H9 (cell line): Measurements from ENCODE around the gene ZNF524. TPM values are rescaled to one million over a fixed set of nuclear protein-coding genes. Genes with fewer than 3 reads are reported as not detected.
A peak's percentile ranks its signal among the peaks of the same experiment; 100 is the strongest.

Experiments
- DNase-seq: peaks from one replicate; pipeline ENCODE4 v3.0.0-alpha.2; 2017
- H2AFZ ChIP-seq: one replicate; pipeline ENCODE4 v1.6.1; 2013; ENCODE audit warnings: mild to moderate bottlenecking, low read length, control low read depth, moderate library complexity
- H2AK5ac ChIP-seq: 2 replicates; pipeline ENCODE4 v1.6.1; 2013; ENCODE audit warnings: low read length, control low read depth, mixed read lengths; ENCODE audit not compliant: insufficient read length
- H2BK120ac ChIP-seq: one replicate; pipeline ENCODE4 v1.6.1; 2013; ENCODE audit warnings: low read depth, mild to moderate bottlenecking, low read length, control low read depth, inconsistent platforms; ENCODE audit not compliant: poor library complexity, severe bottlenecking
- H2BK12ac ChIP-seq: 2 replicates; pipeline ENCODE4 v1.6.1; 2013; ENCODE audit warnings: low read length, control low read depth, mixed read lengths, low read depth; ENCODE audit not compliant: insufficient read length
- H2BK15ac ChIP-seq: 2 replicates; pipeline ENCODE4 v1.6.1; 2013; ENCODE audit warnings: low read depth, low read length, control low read depth
- H2BK20ac ChIP-seq: one replicate; pipeline ENCODE4 v1.6.1; 2013; ENCODE audit warnings: low read depth, mild to moderate bottlenecking, low read length, control low read depth, inconsistent platforms; ENCODE audit not compliant: poor library complexity, severe bottlenecking
- H2BK5ac ChIP-seq: 2 replicates; pipeline ENCODE4 v1.6.1; 2013; ENCODE audit warnings: low read length, control low read depth, mixed read lengths; ENCODE audit not compliant: insufficient read length
- H3K14ac ChIP-seq: 2 replicates; pipeline ENCODE4 v1.6.1; 2013; ENCODE audit warnings: low read length, control low read depth; ENCODE audit not compliant: insufficient read depth
- H3K18ac ChIP-seq: 2 replicates; pipeline ENCODE4 v1.6.1; 2013; ENCODE audit warnings: low read depth, mild to moderate bottlenecking, mixed read lengths, low read length, control low read depth; ENCODE audit not compliant: insufficient read length
- H3K23ac ChIP-seq: 2 replicates; pipeline ENCODE4 v1.6.1; 2013; ENCODE audit warnings: low read length, control low read depth, mixed read lengths, low read depth; ENCODE audit not compliant: insufficient read length
- H3K23me2 ChIP-seq: 2 replicates; pipeline ENCODE4 v1.6.1; 2013; ENCODE audit warnings: low read depth, mild to moderate bottlenecking, mixed read lengths, low read length, control low read depth; ENCODE audit not compliant: insufficient read length, poor library complexity, severe bottlenecking
- H3K27ac ChIP-seq: 2 replicates; pipeline ENCODE4 v1.5.1; 2013; ENCODE audit warnings: low read length, control low read depth, mixed read lengths, low read depth; ENCODE audit not compliant: insufficient read length
- H3K27me3 ChIP-seq: 2 replicates; pipeline ENCODE4 v1.6.1; 2013; ENCODE audit warnings: low read length, control low read depth, inconsistent platforms; ENCODE audit not compliant: insufficient read depth
- H3K4ac ChIP-seq: 2 replicates; pipeline ENCODE4 v1.6.1; 2013; ENCODE audit warnings: low read depth, mild to moderate bottlenecking, control low read depth, inconsistent platforms, low read length, moderate library complexity
- H3K4me1 ChIP-seq: 2 replicates; pipeline ENCODE4 v1.6.1; 2013; ENCODE audit warnings: low read length, control low read depth, inconsistent platforms; ENCODE audit not compliant: insufficient read depth
- H3K4me2 ChIP-seq: 2 replicates; pipeline ENCODE4 v1.6.1; 2013; ENCODE audit warnings: low read length, control low read depth, mixed read lengths; ENCODE audit not compliant: insufficient read length, insufficient read depth
- H3K56ac ChIP-seq: 2 replicates; pipeline ENCODE4 v1.6.1; 2013; ENCODE audit warnings: low read depth, mild to moderate bottlenecking, mixed read lengths, low read length, control low read depth; ENCODE audit not compliant: insufficient read length
- H3K79me1 ChIP-seq: 2 replicates; pipeline ENCODE4 v1.6.1; 2013; ENCODE audit warnings: low read depth, mild to moderate bottlenecking, moderate library complexity, low read length, control low read depth, inconsistent platforms; ENCODE audit not compliant: insufficient read depth, poor library complexity, severe bottlenecking
- H3K79me2 ChIP-seq: 2 replicates; pipeline ENCODE4 v1.6.1; 2013; ENCODE audit warnings: low read length, control low read depth, inconsistent platforms; ENCODE audit not compliant: insufficient read depth
- H3K9ac ChIP-seq: 2 replicates; pipeline ENCODE4 v1.6.1; 2013; ENCODE audit warnings: low read length, control low read depth, mixed read lengths; ENCODE audit not compliant: insufficient read length; ENCODE audit errors: extremely low read depth
- H3K9me3 ChIP-seq: one replicate; pipeline ENCODE4 v1.6.1; 2013; ENCODE audit warnings: low read depth, low read length, inconsistent platforms; ENCODE audit not compliant: control insufficient read depth
- H3T11ph ChIP-seq: one replicate; pipeline ENCODE4 v1.6.1; 2013; ENCODE audit warnings: mild to moderate bottlenecking, low read length, control low read depth, inconsistent platforms
- H4K20me1 ChIP-seq: one replicate; pipeline ENCODE4 v1.6.1; 2013; ENCODE audit not compliant: control insufficient read depth, insufficient read length, insufficient read depth
- H4K5ac ChIP-seq: 2 replicates; pipeline ENCODE4 v1.6.1; 2013; ENCODE audit warnings: low read depth, mild to moderate bottlenecking, mixed read lengths, low read length, control low read depth; ENCODE audit not compliant: insufficient read length
- H4K8ac ChIP-seq: replicated peaks from 2 replicates; pipeline ENCODE4 v1.6.1; 2013; ENCODE audit warnings: low read length, control low read depth, mixed read lengths, low read depth; ENCODE audit not compliant: insufficient read length
- H4K91ac ChIP-seq: 2 replicates; pipeline ENCODE4 v1.6.1; 2013; ENCODE audit warnings: low read depth, mild to moderate bottlenecking, moderate library complexity, mixed read lengths, low read length, control low read depth; ENCODE audit not compliant: insufficient read length
- H3K27ac Mint-ChIP-seq, 3 experiments: 2 replicates in 2 of 3; 3 replicates in 1 of 3; pipeline ENCODE4 v1.8.0; 2020 to 2021; ENCODE audit warnings: mixed read lengths in 3 of 3, mild to moderate bottlenecking in 1 of 3, moderate library complexity in 1 of 3
- H3K27me3 Mint-ChIP-seq: 2 replicates; pipeline ENCODE4 v1.8.0; 2021; ENCODE audit warnings: low read depth, mild to moderate bottlenecking, moderate library complexity, mixed read lengths
- H3K36me3 Mint-ChIP-seq, 3 experiments: 2 replicates in 2 of 3; 3 replicates in 1 of 3; pipeline ENCODE4 v1.8.0; 2020 to 2021; ENCODE audit warnings: low read depth in 3 of 3, mixed read lengths in 3 of 3; ENCODE audit not compliant: insufficient read depth in 1 of 3
- H3K4me1 Mint-ChIP-seq, 2 experiments: 2 replicates each; pipeline ENCODE4 v1.8.0; 2020; ENCODE audit warnings: mixed read lengths in 2 of 2
- H3K4me3 Mint-ChIP-seq, 2 experiments: 2 replicates in 1 of 2; 3 replicates in 1 of 2; pipeline ENCODE4 v1.8.0; 2020 to 2021; ENCODE audit warnings: mild to moderate bottlenecking in 2 of 2, mixed read lengths in 2 of 2, moderate library complexity in 1 of 2
- H3K9me3 Mint-ChIP-seq, 2 experiments: 2 replicates in 1 of 2; 3 replicates in 1 of 2; pipeline ENCODE4 v1.8.0; 2020; ENCODE audit warnings: mild to moderate bottlenecking in 2 of 2, mixed read lengths in 2 of 2, moderate library complexity in 1 of 2
- WGBS: extraction: QIAGEN DNeasy Blood & Tissue Kit; methylation state at CpG from one replicate; pipeline ENCODE4 v1.1.7; 2013; ENCODE audit warnings: missing lambda C conversion rate, low lambda C conversion rate, mixed read lengths; ENCODE audit not compliant: insufficient read length; ENCODE audit errors: extremely low coverage; 5-methylcytosine and 5-hydroxymethylcytosine counted together
- total RNA-seq: library from RNA; stranded (reverse); gene quantifications from 2 replicates; pipeline ENCODE4 v1.2.1, GENCODE V29; 2021
- TF ChIP-seq, protein P1 (sequence below): fragments of 200-600 bp; sonication (generic); conservative IDR thresholded peaks from 3 replicates; pipeline ENCODE4 v1.8.0; 2021; ENCODE audit warnings: antibody characterized with exemption, mild to moderate bottlenecking

Gene ZNF524
- total RNA-seq, 1 experiment from 2014 or later = 3.0 TPM

DNA sequence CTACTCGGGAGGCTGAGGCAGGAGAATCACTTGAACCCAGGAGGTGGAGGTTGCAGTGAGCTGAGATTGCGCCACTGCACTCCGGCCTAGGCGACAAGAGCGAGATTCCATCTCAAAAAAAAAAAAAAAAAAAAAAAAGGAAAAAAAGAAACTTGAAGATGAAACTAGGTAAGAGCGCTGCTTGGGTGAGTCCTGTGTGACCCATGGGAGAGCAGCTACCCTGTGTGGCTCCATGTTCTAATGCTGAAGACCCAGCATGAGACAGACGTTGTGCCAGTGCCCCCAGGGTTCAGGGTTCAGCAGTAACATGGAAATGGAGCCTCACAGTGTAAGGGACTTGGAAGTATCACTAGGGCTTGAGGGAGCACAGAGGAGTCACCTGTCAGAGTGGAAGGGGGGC lies 18.3 kb downstream of the ZNF524 start:
- Mint-ChIP-seq H3K27ac (no peak overlapping the region), H3K36me3 (peaks cover 22 to 49% (median 43%) of the 10 kb centered on the region in 3 experiments), H3K4me1 (peaks cover 2 to 3% of the 10 kb centered on the region in 2 experiments; a peak in 3 of 4 replicates), H3K4me3 (peak overlapping the region in 1 of 2 experiments; percentile 23; a peak in 1 of 5 replicates), H3K27me3 (peaks cover 2% of the 10 kb centered on the region), H3K9me3 (no peaks in the 10 kb centered on the region; a peak in 1 of 5 replicates)
- no peaks in the 10 kb centered on the region for H3K27me3 ChIP-seq
- no peak overlapping the region for H3K23ac ChIP-seq
- H2AK5ac ChIP-seq = no peak overlapping the region
- no peak for DNase-seq
- H3K79me2 ChIP-seq = no peaks in the 10 kb centered on the region
- H4K20me1 ChIP-seq = no peaks in the 10 kb centered on the region
- no peak overlapping the region for H2BK120ac ChIP-seq
- no peak overlapping the region for H3K14ac ChIP-seq
- H2BK20ac ChIP-seq = no peak overlapping the region
- H3K9ac ChIP-seq = no peak overlapping the region
- H3T11ph ChIP-seq = no peak overlapping the region
- no peak overlapping the region for H4K5ac ChIP-seq
- H2BK15ac ChIP-seq = no peak overlapping the region
- H2AFZ ChIP-seq = no peak overlapping the region
- H3K79me1 ChIP-seq = no peaks in the 10 kb centered on the region
- no peak overlapping the region for H2BK12ac ChIP-seq
- TF ChIP-seq, protein P1, sequence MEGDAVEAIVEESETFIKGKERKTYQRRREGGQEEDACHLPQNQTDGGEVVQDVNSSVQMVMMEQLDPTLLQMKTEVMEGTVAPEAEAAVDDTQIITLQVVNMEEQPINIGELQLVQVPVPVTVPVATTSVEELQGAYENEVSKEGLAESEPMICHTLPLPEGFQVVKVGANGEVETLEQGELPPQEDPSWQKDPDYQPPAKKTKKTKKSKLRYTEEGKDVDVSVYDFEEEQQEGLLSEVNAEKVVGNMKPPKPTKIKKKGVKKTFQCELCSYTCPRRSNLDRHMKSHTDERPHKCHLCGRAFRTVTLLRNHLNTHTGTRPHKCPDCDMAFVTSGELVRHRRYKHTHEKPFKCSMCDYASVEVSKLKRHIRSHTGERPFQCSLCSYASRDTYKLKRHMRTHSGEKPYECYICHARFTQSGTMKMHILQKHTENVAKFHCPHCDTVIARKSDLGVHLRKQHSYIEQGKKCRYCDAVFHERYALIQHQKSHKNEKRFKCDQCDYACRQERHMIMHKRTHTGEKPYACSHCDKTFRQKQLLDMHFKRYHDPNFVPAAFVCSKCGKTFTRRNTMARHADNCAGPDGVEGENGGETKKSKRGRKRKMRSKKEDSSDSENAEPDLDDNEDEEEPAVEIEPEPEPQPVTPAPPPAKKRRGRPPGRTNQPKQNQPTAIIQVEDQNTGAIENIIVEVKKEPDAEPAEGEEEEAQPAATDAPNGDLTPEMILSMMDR = no peak
- H3K27ac ChIP-seq = no peak overlapping the region
- no peak overlapping the region for H2BK5ac ChIP-seq
- H3K4me1 ChIP-seq = no peaks in the 10 kb centered on the region
- no peak overlapping the region for H4K8ac ChIP-seq
- H4K91ac ChIP-seq = no peak overlapping the region
- H3K4ac ChIP-seq = no peak overlapping the region
- no peak overlapping the region for H3K18ac ChIP-seq
- H3K56ac ChIP-seq = no peak overlapping the region
- no peaks in the 10 kb centered on the region for H3K23me2 ChIP-seq
- no CpG with 5 or more reads among the region's 7 CpGs for WGBS
- H3K9me3 ChIP-seq = no peaks in the 10 kb centered on the region
- H3K4me2 ChIP-seq = no peak overlapping the region
